SHP77 treated with DMSO at 0.1 percent for 48 hours (cell line): ENCODE data around the gene MGA.

Experiments
- DNase-seq: peaks from one replicate; lab custom pipeline; 2025; lab: John Stamatoyannopoulos, UW

The MGA gene

GRCh38 chr15:41658689-41659088 lies 1.5 kb upstream of the MGA start:
- DNase-seq: no peak

GRCh38 chr15:41659190-41659589 lies 1.0 kb upstream of the MGA start:
- no peak for DNase-seq

DNA sequence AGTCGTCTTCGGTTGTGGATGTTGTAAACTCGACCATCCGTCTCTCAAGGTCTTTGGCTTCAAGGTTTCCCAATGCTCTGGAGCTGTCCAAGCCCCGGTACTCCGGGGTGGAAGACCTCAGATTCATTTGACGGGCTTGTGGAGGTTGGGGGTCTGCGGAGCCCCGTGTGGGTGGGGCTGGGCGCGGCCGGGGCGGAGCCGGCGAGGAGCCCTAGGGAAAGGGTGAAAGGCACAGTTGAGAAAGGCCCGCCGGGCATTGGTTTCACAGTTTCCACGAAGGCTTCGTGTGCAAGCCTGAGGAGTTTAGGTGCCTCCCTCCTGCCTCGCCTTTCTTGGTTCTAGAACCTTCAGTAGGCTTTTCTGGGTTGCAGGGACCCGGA lies 360 bp upstream of the MGA start:
- DNase-seq: no peak

- DNase-seq: no peak
Measured at GRCh38 chr15:41661078-41661517, 893 bp downstream of the MGA start.

DNA sequence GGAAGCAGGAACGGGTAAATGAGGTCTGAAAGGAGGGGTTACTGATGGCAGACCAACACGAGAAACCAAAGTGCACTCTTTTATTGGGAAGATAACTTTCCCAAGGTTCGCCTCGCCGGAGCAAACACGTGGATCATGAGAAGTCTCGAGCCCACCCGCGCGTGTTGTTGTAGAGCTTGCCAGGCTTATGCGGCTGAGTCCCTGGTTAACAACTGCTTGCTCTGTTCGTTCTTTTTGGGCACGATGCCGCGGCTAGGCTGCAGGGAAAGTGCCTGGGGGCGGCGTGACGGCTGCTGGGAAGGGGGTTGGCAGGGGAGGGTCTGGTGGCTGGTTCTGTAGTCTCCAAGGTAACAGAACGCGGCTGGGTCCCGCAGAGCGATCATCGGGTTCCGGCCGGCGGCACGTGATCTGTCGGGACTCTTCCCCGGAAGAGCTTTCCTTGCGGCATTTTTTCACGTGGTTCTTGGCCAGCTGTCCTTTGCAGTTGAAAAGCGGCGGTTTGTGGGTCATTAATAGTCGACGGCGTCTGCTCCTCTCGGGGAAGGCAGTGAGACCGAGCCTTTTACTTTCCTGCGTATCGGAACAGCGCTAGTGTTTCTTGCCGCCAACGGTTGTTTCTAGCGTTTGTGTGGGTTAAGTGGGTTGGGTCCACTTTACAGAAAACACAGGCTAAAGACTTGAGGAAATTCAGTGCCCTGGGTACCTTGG lies 1.5 kb downstream of the MGA start:
- DNase-seq: peak; percentile 70

DNA sequence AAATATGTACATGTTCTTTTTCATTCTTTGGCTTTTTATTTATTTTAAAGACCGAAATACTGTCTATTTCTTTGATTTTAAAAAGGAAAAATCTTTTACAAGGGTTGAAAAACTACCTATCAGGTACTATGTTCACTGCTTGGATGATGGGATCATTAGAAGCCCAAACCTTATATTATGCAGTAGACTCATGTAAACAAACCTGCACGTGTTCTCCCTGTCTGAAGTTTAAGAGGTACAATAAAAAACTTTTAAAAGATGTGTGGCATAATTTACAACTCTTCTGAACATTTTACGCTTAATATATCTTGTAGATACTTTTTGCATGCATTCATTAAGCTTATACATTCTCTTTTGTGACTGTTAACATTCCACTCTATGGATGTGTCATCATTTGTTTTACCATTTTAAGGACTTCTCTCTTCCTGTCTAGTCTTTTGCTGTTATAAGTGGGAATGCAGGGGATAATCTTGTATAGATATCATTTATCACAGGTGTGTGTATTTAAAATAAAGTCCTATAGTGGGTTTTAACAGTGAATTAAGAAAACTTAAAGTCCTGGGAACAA lies 6.2 kb downstream of the MGA start:
- DNase-seq: no peak

DNA sequence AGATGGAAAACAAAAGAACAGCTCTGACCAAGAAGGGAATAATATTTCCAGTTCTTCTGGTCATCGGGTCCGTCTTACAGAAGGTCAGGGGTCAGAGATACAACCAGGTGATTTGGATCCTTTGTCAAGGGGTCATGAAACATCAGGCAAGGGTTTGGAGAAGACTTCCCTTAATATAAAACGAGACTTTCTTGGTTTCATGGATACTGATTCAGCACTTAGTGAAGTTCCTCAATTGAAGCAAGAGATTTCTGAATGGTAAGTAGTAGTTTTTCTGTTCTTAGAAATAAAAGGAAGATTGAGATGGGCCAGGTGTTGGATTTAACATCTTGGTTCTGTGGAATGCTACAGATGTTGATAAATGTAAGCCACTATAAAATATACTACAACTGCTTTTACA lies 9.5 kb downstream of the MGA start:
- DNase-seq: no peak

DNA sequence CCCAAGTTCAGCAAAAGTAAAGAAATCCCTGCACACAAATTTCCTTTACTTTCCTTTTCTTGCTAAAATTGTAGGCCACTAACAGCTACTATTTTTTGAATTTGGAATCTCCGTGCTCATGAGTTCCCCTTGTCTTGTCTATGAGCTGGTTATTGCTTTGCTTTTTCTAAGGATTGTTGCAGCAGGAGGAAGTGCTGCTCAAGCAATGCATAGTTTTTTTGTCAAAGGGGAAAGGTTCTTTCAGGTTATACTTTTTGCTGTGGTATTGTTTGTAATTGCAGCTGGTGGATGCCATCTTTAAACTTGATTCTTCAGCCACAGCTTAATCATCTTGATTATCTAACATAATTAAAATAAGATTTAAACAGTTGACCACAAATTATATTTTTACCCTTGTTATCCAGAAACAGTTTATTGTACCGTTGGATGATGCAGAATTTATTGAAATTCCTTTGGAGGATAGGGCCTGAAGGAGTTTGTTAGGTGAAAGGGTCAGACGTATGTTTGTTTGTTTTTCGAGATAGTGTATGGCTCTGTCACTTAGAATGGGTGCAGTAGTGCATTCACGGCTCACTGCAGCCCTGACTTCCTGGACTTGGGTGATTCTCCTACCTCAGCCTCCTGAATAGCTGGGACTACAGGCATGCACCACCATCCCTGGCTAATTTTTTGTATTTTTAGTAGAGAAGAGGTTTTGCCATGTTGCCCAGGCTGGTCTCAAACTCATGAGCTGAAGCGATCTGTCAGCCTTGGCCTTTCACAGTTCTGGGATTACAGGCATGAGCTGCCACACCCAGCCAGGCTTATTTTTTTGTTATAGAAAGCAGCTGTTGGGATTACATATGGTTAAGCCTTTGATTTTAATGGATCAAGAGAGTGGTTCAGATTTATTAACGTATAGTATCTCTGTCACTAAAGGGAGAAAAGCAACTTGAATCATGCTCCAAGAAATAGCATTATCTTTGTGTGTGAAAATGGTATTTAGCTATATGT lies 11.7 kb downstream of the MGA start:
- no peak for DNase-seq

DNA sequence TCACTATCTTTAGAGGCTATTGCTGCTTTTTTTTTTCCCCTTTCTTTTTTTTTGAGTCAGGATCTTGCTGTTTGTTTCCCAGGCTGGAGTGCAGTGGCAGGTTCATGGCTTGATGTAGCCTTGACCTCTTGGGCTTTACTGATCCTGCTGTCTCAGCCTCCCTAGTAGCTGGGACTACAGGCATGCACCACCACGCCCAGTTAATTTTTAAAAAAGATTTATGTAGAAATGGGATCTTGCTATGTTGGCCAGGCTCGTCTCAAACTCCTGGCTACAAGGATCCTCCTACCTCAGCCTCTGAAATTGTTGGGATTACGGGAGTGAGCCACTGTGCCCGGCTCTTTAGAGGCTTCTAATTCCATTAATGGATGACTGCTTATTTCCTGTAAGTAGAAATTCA lies 15.1 kb downstream of the MGA start:
- DNase-seq: no peak

GRCh38 chr15:41678742-41679141 lies 18.5 kb downstream of the MGA start:
- no peak for DNase-seq

GRCh38 chr15:41683955-41684354 lies 23.8 kb downstream of the MGA start:
- no peak for DNase-seq

- DNase-seq: no peak
Measured at GRCh38 chr15:41688671-41689070, 28.5 kb downstream of the MGA start.

GRCh38 chr15:41689083-41689482 lies 28.9 kb downstream of the MGA start:
- no peak for DNase-seq

DNA sequence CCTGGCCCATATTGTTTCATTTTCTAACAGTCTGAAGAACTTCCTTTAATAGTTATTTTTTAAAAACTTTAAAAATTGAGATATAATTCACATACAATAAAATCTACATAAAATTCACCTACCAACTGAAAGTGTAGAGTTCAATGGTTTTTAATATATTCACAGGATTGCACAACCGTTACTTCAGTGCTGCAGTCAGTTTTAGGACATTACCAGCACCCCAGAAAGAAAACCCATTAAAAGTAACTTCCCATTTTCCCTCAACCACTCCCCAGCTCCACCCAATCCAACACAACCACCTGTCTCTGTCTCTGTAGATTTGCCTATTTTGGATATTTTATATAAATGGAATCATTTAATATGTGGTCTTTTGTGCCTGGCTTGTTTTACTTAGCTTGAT lies 29.6 kb downstream of the MGA start:
- no peak for DNase-seq

GRCh38 chr15:41690636-41691035 lies 30.4 kb downstream of the MGA start:
- DNase-seq: no peak

DNA sequence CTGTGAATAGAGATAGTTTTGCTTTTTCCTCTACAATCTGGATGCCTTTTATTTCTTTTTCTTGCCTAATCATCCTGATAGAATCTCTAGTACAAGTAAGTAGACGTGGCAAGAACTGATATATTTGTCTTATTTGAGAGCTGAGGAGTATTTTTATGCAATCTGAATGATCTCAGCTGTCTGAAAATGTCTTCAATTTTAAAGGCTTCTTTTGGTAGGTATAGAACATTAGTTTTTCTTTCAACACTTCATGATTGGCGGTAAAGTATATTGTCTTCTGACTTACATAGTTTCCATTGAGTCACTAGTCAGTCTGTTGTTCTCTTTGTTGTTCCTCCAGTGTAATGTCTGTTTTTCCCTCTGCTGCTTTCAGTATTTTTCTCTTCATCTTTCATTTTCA lies 31.3 kb downstream of the MGA start:
- no peak for DNase-seq

- DNase-seq: no peak
Measured at GRCh38 chr15:41692049-41692448, 31.8 kb downstream of the MGA start.

GRCh38 chr15:41693757-41694156 lies 33.6 kb downstream of the MGA start:
- no peak for DNase-seq

GRCh38 chr15:41695750-41696436 lies 35.7 kb downstream of the MGA start:
- DNase-seq: no peak

GRCh38 chr15:41698779-41699178 lies 38.6 kb downstream of the MGA start:
- no peak for DNase-seq

- no peak for DNase-seq
Measured at GRCh38 chr15:41703120-41703519, 42.9 kb downstream of the MGA start.

GRCh38 chr15:41713047-41713446 lies 52.8 kb downstream of the MGA start:
- no peak for DNase-seq
